Right ventricle myocardium superior (tissue), 1 donor: ENCODE data around the gene STAP2. TPM values are rescaled to one million over a fixed set of nuclear protein-coding genes. Genes with fewer than 3 reads are reported as not detected.
A peak's percentile ranks its signal among the peaks of the same experiment; 100 is the strongest.

Source experiments
- ATAC-seq: fragments of 200-7000 bp; cut with Tn5 transposase; one replicate; pipeline ENCODE4 v1.9.1; 2020; ENCODE audit warnings: mild to moderate bottlenecking; ENCODE audit not compliant: poor library complexity
- DNase-seq: peaks from one replicate; pipeline ENCODE4 v3.0.0-alpha.2; 2020
- intact Hi-C: fragments of 100-400 bp; cut with DNase I; formaldehyde crosslinking; loops from one replicate; pipeline ENCODE4 v1.11.2; 2022
- total RNA-seq: library from RNA; stranded (reverse); fragmentation: NEBNext Ultra II Directional; extraction: Animal tissue kit (Norgen Biotek cat#: 25700); gene quantifications from one replicate; pipeline ENCODE4 v1.2.1, GENCODE V29; 2021
- donor health status: DM: no; HTN: yes; CAD: no; lungs with severe emphysema.

The STAP2 gene
- total RNA-seq, 1 donor from 2014 or later, result 1.6 TPM

DNA sequence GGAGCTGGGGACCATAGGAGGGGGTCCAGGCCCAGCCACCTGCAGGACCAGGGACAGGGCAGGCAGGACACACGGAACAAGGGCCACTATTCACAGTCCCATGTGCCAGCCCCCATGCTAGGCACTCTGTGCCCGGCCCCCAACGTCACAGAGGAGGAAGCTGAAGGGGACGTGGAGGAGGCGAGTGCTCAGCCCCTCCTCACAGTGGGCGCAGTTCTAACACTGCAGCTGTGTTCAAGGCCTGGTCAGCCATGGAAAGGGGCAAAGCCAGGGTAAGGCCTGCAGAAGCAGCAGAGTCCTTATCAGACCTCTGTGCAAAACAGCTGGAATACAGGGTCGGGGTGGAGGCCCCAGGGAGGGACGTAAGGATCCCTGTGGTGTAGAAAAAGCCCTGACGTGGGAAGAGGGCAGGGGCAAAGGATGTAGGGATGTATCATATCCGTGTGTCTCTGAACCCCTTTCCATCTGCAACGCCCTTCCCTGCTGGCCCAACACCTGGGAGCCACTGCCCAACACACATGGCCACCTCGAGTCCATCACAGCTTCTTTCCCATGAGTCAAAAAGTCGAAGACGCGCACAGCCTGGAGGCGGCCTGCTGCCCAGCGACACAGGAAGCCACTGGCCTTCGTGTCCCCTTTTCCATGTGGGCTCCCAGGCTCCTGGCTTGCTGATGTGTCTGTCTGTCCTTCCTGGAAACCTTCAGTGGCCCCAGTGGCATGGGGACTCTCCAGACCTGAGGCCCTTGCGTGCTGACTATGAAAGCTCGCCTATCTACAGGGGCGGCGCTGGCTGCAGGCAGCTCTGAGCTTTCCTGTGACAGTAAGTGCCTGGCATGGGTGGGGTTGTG, 33.8 kb upstream of the STAP2 start:
- intact Hi-C loops, result no loop called here
- ATAC-seq, result no peak
- DNase-seq, result no peak

DNA sequence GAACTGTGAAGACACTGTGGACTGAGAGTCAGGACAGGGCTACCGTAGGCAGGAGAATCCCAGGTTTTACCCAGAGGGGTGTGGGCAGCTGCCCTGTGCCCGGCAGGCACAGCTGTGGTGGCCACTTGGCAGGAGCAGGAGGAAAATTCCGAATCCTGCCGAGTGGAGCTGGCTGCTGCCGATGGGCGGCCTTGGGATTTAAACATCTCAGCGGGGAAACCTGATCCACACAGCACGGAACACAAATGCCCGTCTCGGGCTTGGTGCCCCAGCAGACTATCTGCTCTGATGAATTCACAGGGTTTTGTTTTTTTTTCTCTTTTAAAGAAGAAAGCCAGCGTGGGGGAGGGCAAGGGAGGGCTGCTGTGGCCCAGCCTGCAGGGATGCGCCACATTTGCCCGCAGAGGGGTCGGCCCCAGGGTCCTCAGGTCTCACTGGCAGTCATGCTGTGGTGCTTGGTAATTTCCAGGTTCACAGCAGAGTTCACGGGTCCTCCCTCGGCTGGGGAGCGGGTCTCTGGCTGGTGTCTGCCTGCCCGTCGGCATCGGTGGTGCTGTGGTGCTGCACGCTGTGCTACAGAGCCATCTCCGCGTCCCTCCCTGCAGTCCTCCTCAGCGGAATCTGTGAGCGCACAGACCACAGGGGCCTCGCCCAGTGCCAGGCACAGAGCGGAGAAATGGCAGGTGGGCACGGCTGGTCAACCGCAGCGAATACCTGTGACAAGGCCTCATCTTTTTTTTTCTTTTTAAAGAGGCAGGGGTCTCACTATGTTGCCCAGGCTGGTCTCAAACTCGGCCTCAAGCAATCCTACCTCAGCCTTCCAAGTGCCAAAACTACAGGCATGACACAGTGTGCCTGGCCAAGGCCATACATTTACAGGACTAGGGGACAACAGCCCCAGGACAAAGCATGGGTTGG, 32.9 kb upstream of the STAP2 start:
- intact Hi-C loops, result no loop called here
- ATAC-seq (no peak), DNase-seq (no peak)

DNA sequence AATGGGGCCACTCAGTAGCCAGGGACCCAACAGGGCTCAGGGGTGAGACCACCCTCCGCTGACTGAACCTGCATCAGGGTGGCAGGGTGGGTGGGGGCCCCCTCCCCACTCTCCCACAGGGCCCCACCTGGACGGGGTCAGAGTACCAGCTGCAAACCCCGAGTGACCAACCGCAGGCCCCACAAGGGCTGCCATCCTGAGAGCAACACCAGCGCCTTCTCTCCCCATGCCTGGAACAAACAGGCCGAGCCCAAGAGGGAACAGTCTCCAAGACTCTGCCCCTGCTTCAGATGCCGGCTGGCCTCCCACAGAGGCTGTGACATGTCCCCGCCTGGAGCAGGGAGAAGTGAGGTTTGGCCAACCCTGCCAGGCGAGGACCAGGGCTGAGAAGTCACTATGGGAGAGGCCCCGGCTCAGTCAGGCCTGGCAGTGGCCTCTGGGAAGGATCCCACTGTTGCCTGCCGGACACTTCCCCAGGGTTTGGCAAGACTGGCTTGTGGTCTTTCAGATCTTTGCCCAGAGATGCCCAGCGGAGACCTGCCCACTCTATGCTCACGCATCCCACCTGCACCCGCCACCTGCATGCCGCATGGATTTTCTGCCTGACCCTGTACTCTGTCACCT, 31.9 kb upstream of the STAP2 start:
- intact Hi-C loops, result no loop called here
- DNase-seq, result no peak
- ATAC-seq, result no peak

DNA sequence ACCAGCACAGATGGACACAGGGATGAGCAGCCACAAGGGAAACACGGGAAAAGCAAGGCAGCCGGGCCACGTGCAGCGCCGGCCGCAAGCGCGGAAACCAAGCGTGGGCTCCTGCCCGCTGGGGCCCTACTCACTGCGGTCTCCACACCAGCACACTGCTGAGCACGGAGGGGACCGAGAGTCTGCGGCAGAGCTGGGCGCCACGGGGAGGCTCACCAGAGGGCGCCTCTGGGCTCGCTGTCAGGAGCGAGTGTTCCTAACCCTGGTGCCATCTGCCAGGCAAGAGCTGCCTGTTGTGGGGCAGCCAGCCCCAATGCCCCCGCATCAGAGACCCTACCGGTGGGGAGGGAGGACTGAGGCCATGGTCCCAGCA, 31.2 kb upstream of the STAP2 start:
- DNase-seq (peak; percentile 69), ATAC-seq (peak; percentile 6)
- intact Hi-C loops, result no loop called here

DNA sequence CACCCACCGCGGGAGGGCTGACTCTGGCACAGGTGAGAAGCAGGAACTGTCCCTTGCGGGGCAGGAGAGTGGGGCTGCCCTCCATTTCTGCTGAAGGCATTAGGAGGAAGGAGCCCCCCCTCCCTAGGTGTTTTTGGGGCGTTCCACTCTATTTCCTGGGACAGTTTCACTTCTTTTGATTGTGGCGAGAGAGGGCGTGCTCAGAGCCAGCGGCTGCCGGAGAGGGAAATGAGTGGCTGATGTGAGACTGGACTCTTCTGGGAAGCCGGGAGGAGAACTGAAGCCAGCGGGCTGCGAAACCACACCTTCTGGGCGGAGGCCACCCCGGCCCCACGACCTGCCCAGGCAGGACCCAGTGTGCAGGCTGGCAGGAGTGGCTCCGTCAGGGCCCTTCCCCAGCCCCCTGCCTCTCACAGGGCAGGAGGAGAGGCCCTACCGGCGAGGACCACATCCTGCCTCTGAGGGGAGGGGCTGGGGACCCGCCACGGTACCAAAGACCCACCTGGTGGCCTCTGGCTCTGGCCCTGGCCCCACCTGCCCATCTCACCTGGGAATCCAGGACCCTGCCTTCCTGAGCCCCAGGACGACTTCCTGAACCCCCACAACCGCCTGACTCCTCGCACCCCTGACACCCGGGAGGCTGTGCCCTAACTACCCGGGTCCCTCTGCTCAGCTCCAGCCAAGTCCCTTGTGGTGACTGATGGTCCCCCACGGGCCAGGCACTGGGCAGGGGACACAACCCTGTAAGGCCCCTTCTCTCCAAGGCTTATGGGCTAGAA, 30.7 kb upstream of the STAP2 start:
- intact Hi-C loops, result no loop called here
- peak; percentile 63 for DNase-seq
- ATAC-seq, result no peak

DNA sequence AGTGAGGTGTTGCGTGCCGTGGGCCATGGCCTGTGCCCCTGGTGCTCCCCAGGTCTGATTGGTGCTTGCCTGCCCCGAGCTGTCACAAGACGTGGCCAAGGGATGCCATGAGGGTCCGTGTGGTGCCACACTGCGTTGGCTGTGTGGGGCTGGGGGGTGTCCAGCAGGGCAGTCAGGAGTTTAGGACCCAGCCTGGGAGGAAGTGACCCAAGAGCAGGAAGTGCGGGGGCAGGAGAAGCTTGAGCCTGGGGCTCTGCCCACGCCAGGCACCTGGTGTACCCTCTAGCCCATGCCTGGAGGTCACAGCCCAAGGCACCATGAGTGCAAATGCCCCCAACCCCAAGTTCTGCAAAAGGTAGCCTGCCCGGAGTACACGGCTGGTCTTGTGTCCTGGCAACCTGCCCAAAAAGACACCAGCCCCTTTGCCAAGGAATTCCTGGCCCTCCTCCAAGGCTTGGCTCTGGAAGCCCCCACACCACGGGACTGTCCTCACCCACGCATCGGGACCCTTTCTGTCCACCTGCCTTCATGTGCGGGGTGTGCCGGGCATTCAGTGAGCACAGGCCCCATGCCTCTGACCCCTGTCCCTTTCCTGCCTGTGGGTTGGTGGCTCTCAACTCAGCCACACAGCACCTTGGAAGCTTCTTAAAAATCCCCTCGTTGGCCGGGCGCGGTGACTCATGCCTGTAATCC, 29.6 kb upstream of the STAP2 start:
- intact Hi-C loops, result no loop called here
- ATAC-seq (peak; percentile 13), DNase-seq (no peak)

DNA sequence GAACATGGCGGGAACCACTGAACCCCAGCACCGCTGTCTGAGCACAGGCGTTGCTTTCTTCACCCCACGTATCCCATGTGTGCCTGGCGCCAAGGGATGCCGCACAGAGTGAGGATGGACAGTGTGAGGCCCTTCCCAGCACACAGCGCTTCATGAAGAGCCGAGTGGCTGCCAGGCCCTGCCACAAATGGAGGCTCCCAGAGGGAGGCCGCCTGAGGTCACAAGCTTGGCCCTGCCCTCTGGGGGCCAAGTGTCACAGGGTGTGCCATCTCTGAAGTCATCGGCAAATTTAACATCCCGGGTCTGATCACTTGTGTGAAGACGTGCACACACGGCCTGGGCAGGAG, 29.1 kb upstream of the STAP2 start:
- ATAC-seq (no peak), DNase-seq (no peak)
- intact Hi-C loops, result no loop called here

DNA sequence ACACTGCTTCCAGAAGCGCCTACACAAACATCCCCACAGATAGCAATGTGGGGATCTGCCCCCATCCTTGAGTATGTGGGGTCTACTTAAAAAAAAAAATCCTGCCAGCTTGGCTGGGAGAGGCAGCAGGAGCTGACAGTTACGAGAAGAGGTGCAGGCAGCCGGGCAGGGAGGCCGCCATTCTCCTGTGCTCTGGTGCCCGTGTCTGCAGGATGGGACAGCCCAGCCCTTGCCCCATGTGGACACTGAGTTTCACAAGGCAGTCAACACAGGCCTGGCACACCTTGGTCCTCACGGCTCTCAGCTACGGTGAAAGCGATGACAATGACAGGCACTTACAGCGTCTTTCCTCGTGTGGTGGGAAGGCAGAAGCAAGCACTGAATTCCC, 28.7 kb upstream of the STAP2 start:
- intact Hi-C loops, result no loop called here
- DNase-seq (no peak), ATAC-seq (no peak)

DNA sequence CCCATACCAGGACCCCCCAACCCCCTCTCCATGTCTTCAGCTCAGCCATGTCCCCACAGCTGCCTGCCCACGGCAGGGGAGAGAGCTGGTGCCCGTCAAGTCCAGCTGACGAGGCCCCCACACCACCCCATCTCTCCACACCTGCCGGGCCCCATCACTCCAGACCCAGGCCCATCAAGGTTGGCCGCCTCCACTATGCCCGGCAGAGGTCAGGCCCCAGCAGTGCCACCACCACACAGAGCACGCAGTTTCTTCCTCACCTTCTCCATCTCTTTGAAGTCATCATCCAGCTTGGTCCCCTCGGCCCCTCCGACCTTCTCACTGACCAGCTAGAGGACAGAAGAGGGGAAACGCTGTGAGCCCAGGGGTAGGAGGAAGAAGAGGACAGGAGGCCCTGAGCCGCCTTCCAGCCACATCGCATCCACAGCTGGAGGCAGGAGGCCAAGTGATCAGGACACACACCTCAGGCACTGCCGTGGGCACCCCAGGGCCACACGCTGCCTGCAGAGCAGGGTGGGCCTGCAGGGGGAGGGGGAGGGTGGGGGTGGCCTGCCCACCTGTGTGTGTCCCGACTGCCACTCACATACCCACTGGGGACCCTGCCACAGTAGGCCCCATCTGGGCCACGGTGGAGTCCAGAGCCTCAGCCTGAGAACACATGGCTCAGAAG, 28.2 kb upstream of the STAP2 start:
- intact Hi-C loops, result no loop called here
- ATAC-seq (no peak), DNase-seq (no peak)

DNA sequence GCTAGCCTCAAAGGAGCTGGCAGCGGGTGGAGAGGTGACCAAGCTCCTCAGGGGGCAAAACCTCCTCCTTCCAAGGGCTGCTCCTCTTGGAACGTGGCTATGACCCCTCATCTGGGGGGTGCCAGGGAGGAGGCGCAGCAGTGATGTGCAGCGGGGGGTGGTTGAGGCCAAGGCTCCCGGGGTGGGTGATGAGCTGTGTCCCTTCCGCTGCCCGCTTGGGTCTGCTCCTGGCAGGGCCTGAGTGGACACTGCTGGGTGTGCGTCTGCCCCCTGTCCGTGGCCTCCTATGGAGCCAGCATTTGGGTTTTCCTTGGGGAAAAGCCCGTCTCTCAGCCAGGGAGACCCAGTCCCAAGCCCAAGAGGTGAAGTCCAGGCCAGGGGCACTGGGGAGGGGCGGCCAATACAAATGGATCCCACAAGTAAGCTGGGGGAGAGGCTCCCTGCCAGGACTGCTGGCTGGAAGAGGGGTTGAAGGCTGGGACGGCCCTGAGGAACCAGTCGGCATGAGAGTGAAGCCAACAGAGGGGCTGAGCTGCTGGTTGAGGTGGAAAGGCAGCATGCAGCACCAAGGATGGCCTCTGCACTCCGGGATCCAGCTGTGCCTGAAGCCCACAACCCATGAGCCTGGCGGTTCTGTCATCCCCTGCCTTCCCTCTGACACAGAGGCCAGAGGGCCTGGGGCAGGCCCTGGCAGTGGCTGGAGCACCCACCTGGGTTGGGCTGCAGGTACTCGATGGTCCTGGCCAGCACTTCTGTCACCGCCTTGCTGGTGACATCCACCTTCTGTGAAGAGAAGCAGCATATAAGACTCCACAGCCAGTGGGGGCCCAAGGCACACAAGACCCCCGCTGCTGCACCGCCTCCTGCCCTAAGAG, 27.4 kb upstream of the STAP2 start:
- intact Hi-C loops, result no loop called here
- no peak for DNase-seq
- no peak for ATAC-seq

DNA sequence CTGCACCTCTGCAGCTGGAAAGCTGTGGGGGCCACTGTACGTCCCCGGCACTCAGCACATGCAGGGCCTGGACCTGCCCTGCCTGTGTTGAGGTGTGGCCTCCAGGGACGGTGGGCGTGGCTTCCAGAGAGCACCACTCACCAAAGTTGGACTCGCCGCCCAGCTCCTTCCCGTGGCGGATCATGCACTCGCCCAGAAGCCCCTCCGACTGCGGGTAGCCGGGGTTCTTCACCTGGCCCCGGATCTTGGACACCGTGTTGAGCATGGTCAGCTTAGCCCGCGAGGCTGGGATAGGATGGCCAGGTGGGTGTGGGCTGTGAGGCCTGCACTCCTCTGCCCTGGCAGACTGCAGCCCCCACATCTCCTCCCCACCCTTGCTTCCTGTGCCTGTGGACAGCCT, 26.7 kb upstream of the STAP2 start:
- intact Hi-C loops, result no loop called here
- no peak for DNase-seq
- no peak for ATAC-seq

DNA sequence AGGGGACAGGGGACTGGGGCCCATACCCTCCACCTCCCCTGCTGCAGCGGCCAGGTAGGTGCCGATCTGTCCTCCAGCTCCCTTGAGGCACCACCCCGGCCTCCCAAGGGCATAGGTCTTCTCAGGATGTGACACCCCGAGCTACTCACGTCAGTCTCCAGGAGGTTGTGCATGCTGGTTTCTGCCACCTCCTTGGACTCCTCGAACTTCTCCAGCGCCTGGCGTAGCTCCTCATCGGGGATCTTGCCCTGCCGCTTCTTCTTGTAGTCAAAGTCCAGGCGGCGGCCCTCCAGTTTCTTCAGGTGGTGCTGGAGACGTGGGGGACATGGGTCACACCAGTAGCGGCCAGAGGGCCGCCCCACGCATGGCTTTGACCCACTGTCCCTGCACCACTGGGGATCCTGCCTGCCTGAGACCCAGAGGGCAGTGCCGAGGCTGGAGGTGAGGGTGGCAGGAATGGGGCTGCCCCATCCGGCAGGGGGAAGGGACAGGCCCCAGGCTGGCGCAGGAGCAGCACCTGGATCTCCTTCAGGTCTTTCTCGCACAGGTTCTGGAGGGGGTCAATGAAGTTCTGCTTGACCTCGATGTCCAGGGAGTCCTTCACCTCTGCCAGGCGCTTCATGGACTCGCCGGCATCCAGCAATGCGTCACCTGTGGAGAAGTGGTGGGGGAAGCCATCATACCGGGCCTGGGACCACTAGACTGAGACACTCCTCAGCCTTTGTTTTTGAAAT, 25.1 kb upstream of the STAP2 start:
- intact Hi-C loops, result no loop called here
- ATAC-seq (no peak), DNase-seq (no peak)

DNA sequence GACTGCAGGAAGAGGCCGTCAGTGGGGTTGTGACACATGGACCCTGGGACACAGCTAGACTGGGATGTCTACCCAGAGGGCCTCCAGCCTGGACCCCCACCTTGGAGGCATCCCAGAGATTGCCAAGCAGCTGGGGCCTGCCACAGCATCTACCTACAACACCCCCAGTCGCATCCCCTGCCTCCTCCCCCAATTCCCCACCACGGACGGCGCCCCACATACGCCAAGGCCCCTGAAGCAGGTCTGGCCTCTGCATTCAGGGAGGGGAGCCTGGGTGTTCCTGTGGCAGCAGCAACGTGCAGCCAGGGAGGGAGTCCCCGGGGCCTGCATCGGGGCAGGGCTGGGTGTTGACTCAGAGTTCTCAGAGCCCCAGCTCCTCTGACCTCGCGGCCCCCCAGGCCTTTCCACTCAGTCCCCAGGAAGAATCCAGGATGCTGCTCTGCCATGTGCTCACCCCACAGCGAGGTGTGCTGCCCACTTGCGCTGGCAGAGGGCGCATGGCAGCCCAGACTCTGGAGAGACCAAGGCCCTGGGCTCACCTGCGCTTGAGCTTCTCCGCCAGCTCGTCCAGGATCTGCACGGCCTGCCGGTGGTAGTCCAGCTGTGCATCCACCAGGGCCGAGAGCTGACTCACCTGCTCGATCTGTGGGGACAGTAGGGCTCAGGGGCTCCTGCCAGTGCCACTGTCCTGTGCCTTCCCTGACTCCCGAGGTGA, 24.4 kb upstream of the STAP2 start:
- DNase-seq (no peak), ATAC-seq (no peak)
- intact Hi-C loops, result no loop called here

DNA sequence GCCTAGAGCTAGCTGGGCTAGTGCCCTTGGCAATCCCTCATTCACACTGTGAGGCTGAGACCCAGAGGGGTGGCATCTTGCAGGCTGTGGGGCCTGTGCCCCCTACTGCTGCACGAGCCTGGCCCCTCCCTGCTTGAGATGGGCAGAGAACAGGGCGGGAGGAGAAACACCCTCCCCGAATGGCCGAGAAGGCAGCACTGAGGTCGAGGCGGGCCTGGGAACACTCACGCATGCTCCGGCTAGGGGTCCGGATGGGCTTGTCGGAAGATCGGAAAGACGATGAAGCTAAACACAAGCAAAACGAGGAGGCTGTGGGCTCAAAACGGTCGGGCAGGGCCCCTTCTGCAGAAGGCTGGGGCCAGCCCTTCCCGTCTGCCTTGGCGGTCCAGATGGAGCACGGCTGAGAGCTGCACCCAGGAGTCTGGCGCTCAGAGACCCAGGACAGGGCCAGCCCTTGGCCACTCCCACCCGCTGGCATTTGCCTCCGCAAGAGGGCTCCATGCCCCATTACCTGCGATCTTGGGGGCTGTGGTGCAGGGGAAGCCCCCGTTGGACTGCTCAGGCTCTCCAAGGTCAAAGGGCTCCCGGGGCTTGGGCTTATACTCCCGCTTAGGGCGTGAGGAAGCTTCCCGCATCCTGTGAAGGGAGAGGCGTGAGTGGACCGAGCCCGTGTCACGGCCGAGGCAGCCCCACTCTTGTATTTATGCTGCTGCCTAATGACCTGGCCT, 23.6 kb upstream of the STAP2 start:
- DNase-seq, result no peak
- ATAC-seq, result no peak
- intact Hi-C loops, result no loop called here
